Neuron (in vitro differentiated cells): ENCODE measurements around the gene THBS2.
"Not testable (repeated sequence)": the region's sequence is repeated elsewhere in the genome, so short reads cannot be mapped to it uniquely, and the experiment has no call there.

Experiments used
- H2AFZ ChIP-seq: one replicate; pipeline ENCODE4 v1.6.1; 2013; ENCODE audit warnings: low read depth, mild to moderate bottlenecking, inconsistent platforms, low read length, moderate library complexity
- H3K27me3 ChIP-seq: one replicate; pipeline ENCODE4 v1.6.1; 2013; ENCODE audit warnings: low read length; ENCODE audit not compliant: insufficient read depth
- H3K36me3 ChIP-seq: one replicate; pipeline ENCODE4 v1.6.1; 2013; ENCODE audit warnings: low read length; ENCODE audit not compliant: insufficient read depth
- H3K4me1 ChIP-seq: one replicate; pipeline ENCODE4 v1.6.1; 2013; ENCODE audit warnings: low read length; ENCODE audit not compliant: insufficient read depth
- H3K4me3 ChIP-seq: 2 replicates; pipeline ENCODE4 v1.5.1; 2013; ENCODE audit warnings: mild to moderate bottlenecking, low read length, moderate library complexity
- H3K9me3 ChIP-seq: one replicate; pipeline ENCODE4 v1.6.1; 2013; ENCODE audit warnings: low read length

The THBS2 gene

GRCh38 chr6:169289257-169289618 lies 35.6 kb upstream of the THBS2 start:
- Histone ChIP-seq H3K9me3 (no peaks in the 10 kb centered on the region), H3K27me3 (no peaks in the 10 kb centered on the region), H3K4me3 (no peak overlapping the region), H3K36me3 (no peaks in the 10 kb centered on the region), H2AFZ (no peak overlapping the region), H3K4me1 (peaks cover 6% of the 10 kb centered on the region)

GRCh38 chr6:169288591-169288990 lies 34.9 kb upstream of the THBS2 start:
- Histone ChIP-seq H3K27me3 (no peaks in the 10 kb centered on the region), H3K36me3 (no peaks in the 10 kb centered on the region), H3K9me3 (no peaks in the 10 kb centered on the region), H2AFZ (no peak overlapping the region), H3K4me3 (no peak overlapping the region), H3K4me1 (peaks cover 6% of the 10 kb centered on the region)

- H3K4me1 ChIP-seq, result peaks cover 6% of the 10 kb centered on the region
- H3K9me3 ChIP-seq, result no peaks in the 10 kb centered on the region
- no peaks in the 10 kb centered on the region for H3K27me3 ChIP-seq
- no peak overlapping the region for H3K4me3 ChIP-seq
- H2AFZ ChIP-seq, result no peak overlapping the region
- no peaks in the 10 kb centered on the region for H3K36me3 ChIP-seq
Measured at GRCh38 chr6:169287675-169288074, 34.0 kb upstream of the THBS2 start.

- H3K4me3 ChIP-seq, result no peak overlapping the region
- H3K4me1 ChIP-seq, result no peaks in the 10 kb centered on the region
- no peaks in the 10 kb centered on the region for H3K27me3 ChIP-seq
- H2AFZ ChIP-seq, result no peak overlapping the region
- no peaks in the 10 kb centered on the region for H3K36me3 ChIP-seq
- no peaks in the 10 kb centered on the region for H3K9me3 ChIP-seq
Measured at GRCh38 chr6:169286961-169287360, 33.3 kb upstream of the THBS2 start.

GRCh38 chr6:169285165-169285564 lies 31.5 kb upstream of the THBS2 start:
- Histone ChIP-seq H3K27me3 (no peaks in the 10 kb centered on the region), H3K4me1 (no peaks in the 10 kb centered on the region), H3K4me3 (no peak overlapping the region), H3K36me3 (no peaks in the 10 kb centered on the region), H3K9me3 (no peaks in the 10 kb centered on the region), H2AFZ (no peak overlapping the region)

GRCh38 chr6:169283924-169284323 lies 30.3 kb upstream of the THBS2 start:
- Histone ChIP-seq H2AFZ (no peak overlapping the region), H3K4me1 (no peaks in the 10 kb centered on the region), H3K27me3 (no peaks in the 10 kb centered on the region), H3K4me3 (no peak overlapping the region), H3K9me3 (no peaks in the 10 kb centered on the region), H3K36me3 (no peaks in the 10 kb centered on the region)

GRCh38 chr6:169282043-169282442 lies 28.4 kb upstream of the THBS2 start:
- no peak overlapping the region for H2AFZ ChIP-seq
- no peak overlapping the region for H3K4me3 ChIP-seq
- H3K4me1 ChIP-seq, result no peaks in the 10 kb centered on the region
- H3K9me3 ChIP-seq, result no peaks in the 10 kb centered on the region
- H3K36me3 ChIP-seq, result no peaks in the 10 kb centered on the region
- H3K27me3 ChIP-seq, result no peaks in the 10 kb centered on the region

GRCh38 chr6:169277619-169278018 lies 24.0 kb upstream of the THBS2 start:
- H2AFZ ChIP-seq, result no peak overlapping the region
- H3K9me3 ChIP-seq, result no peaks in the 10 kb centered on the region
- H3K4me1 ChIP-seq, result no peaks in the 10 kb centered on the region

GRCh38 chr6:169274781-169275180 lies 21.1 kb upstream of the THBS2 start:
- Histone ChIP-seq H3K4me1 (peaks cover 1% of the 10 kb centered on the region), H3K9me3 (no peaks in the 10 kb centered on the region), H3K27me3 (no peaks in the 10 kb centered on the region), H3K4me3 (no peak overlapping the region), H3K36me3 (no peaks in the 10 kb centered on the region), H2AFZ (no peak overlapping the region)

More at GRCh38 chr6:169277619-169278018, 24.0 kb upstream of the THBS2 start:
- no peak overlapping the region for H3K4me3 ChIP-seq
- no peaks in the 10 kb centered on the region for H3K27me3 ChIP-seq
- H3K36me3 ChIP-seq, result no peaks in the 10 kb centered on the region

GRCh38 chr6:169273511-169273910 lies 19.9 kb upstream of the THBS2 start:
- H3K27me3 ChIP-seq, result no peaks in the 10 kb centered on the region
- no peaks in the 10 kb centered on the region for H3K36me3 ChIP-seq
- no peak overlapping the region for H2AFZ ChIP-seq
- peaks cover 3% of the 10 kb centered on the region for H3K4me1 ChIP-seq
- H3K4me3 ChIP-seq, result no peak overlapping the region
- no peaks in the 10 kb centered on the region for H3K9me3 ChIP-seq

GRCh38 chr6:169271877-169272216 lies 18.2 kb upstream of the THBS2 start:
- Histone ChIP-seq H3K36me3 (no peaks in the 10 kb centered on the region), H3K4me3 (no peak overlapping the region), H2AFZ (no peak overlapping the region), H3K4me1 (peaks cover 3% of the 10 kb centered on the region), H3K9me3 (no peaks in the 10 kb centered on the region), H3K27me3 (no peaks in the 10 kb centered on the region)

- Histone ChIP-seq H3K4me1 (peaks cover 3% of the 10 kb centered on the region), H3K27me3 (no peaks in the 10 kb centered on the region), H2AFZ (no peak overlapping the region), H3K9me3 (no peaks in the 10 kb centered on the region), H3K36me3 (no peaks in the 10 kb centered on the region), H3K4me3 (no peak overlapping the region)
Measured at GRCh38 chr6:169271158-169271876, 17.7 kb upstream of the THBS2 start.

- not testable (repeated sequence) for H3K4me3 ChIP-seq, H3K36me3 ChIP-seq, H3K27me3 ChIP-seq, H3K4me1 ChIP-seq, H2AFZ ChIP-seq, H3K9me3 ChIP-seq
Measured at GRCh38 chr6:169270077-169270380, 16.4 kb upstream of the THBS2 start.
